ENCODE data around the gene USP49. TPM values are rescaled to one million over a fixed set of nuclear protein-coding genes. Genes with fewer than 3 reads are reported as not detected.
"Not testable (repeated sequence)": the region's sequence is repeated elsewhere in the genome, so short reads cannot be mapped to it uniquely, and the experiment has no call there.

The USP49 gene
- total RNA-seq = 1 to 10 TPM; 2.7 to 3.1 TPM
- long read RNA-seq, donor 1, partial matches to known transcripts = 0 of 1 reads
- long read RNA-seq, donor 1, other reads (novel, unspliced or antisense) = 1 of 1 reads
- long read RNA-seq, donor 2 = 0 reads

DNA sequence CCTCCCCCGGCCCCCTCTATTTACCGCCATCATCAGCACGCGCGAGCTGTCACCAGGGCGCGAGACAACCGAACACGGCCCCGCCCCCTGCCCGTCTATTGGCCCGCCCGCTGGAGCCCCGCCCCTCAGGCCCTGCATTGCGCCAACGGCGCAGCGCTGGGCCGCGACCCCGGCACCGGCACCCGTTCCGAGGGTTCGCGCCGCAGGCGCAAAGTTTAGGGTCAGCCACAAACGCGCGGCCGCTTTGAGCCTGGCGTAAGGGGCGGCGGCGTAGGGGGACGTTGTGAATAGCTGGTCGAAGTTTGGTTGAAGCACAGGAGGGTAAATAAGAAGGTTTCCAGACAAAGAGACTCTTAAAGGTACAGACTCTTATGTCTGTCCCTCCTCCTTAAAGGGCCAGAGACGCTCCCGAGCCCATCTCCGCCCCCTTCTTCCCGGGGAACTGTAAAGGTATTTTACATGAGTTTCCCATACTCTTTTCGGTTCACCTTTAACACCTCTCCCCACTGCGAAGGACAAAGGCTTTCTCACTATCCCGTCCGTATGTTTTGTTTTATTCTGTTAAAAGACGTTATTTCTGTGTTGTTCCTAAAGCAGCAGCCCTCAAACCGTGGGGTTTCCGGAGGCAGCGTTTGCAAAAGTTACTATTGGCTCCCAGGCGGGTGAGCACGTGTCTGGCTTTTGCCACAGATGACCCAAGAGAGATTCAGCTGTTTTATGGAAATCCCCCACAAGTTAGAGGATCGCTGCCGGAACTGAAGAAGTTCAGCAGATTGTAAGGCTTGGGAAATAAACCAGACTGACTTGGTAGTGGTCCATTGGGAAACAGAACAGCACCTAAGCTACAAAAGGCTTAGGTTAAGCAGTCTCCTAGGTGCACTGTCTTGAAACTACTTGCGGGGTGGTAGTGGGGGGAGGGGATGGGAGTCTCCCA lies at the start of gene USP49:
USP49 (minus strand) TSS at position 76 of the 934 bp plus-strand sequence. CDS start 88,392 bp downstream, outside the sequence.
- intact Hi-C loops (cut with DNase I) = loop anchor here in 1 of 2 donors (10.0 kb wide), 1 partner anchor 391 kb away; no protein-coding TSS in a partner anchor
- DNase-seq (ENCODE audit: low spot score) = peak; percentile 96

DNA sequence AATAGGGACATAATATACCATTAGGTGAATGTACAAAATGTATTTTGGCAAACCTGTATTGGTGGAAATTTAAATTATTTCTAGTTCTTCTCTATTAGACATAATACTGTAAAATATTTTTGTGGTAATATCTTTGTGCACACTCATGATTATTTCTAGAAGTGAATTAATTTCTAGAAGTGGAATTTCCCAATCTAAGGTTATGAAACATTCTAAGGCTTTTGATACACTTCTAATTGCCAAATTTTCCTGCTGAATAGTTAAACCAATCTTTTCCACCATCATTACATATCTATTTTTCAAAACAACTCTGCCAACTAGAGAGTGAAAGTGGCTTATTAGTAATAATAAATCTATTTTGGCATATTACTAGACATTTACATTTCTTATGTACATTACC lies 48.3 kb upstream of the USP49 start:
- intact Hi-C loops (cut with DNase I) = no loop called here
- DNase-seq (ENCODE audit: low spot score) = no peak

DNA sequence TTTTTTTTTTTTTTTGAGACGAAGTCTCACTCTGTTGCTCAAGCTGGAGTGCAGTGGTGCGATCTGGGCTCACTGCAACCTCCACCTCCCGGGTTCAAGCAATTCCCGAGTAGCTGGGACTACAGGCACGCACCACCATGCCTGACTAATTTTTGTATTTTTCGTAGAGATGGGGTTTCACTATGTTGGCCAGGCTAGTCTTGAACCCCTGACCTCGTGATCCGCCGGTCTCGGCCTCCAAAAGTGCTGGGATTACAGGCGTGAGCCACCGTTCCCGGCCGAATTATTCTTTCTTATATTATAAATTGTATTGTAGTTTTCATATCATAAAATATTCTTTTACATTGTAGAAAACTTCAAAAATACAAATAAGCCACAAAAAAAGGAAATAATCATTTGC lies 47.7 kb upstream of the USP49 start:
- DNase-seq (ENCODE audit: low spot score); intact Hi-C loops (cut with DNase I): not testable (repeated sequence)

DNA sequence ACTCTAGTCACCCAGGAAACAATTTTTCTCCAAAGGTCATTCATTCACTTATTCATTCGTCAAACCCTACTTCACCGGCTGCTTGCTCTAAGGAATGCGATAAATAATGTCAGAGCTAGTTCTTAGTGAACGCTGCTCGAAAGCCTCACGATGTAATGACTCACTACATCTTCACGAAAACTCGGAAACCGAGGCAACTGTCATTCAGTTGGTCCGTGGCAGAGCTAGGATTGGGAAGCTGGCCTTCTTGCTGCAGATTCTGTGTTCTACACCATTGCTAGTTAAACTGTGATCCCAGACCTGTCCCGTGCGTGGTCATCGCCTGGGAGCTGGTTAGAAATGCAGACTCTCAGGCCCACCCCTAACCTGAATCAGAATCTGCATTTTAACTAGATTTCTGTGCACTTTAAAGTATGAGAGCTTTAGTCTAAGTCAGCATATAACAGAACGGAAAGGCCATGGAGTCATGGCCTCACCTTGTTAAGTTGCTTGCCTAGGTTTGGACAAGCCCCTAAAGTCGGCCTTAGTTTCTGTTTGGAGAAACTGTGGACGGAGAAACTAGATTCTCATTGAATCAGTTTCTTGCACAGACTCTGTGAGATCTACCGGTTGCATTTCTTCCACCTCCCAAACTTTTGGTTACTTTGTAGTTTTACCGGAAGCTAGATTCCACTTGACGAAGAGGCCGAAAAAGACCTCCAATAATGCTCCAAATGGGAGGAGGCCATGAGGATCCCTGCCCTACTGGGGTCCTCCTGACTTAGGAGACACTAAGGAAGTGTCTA lies 47.1 kb upstream of the USP49 start:
- intact Hi-C loops (cut with DNase I) = no loop called here
- no peak for DNase-seq (ENCODE audit: low spot score)

DNA sequence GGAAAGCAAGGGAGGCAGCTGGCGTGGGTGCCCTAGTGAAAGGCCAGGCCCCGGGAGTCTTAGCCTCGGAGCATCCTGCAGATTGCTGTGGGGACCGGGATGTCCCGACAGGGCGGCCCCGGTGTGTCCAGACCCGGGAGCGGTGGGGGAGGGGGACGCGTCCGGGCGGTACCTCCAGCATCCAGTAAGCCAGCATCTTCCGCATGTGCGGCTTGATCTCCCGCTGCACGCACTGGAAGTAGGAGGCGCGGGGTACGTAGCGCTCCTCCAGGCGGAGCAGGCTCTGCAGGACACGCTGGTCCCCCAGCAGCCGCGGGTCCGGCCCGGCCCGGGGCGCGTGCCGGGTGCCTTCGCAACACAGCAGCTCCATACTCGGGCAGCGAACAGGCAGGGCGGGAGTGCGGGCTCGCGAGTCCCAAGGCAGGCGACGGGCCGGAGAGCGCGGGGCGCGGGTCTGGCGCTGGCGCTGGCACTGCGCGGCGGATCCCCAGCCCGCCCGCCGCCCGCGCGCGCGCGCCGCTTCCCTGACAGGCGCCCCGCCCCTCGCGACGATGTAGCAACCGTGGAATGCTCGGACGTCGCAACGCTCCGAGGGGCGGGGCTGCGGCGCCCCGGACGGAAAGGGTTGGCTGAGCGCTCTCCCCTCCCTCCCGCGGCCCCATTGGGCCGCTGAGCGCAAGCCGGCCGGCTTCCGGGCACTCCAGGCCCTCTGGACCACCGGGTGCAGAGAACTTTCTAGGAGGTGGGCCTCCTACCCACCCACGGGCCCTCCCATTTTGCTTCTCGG lies 46.3 kb upstream of the USP49 start, which contains the start of gene CCND3:
CCND3 (minus strand) TSS at position 529 of the 787 bp plus-strand sequence; CDS start at position 370, 159 bp downstream.
- DNase-seq (ENCODE audit: low spot score) = peak; percentile 98
- intact Hi-C loops (cut with DNase I) = no loop called here

DNA sequence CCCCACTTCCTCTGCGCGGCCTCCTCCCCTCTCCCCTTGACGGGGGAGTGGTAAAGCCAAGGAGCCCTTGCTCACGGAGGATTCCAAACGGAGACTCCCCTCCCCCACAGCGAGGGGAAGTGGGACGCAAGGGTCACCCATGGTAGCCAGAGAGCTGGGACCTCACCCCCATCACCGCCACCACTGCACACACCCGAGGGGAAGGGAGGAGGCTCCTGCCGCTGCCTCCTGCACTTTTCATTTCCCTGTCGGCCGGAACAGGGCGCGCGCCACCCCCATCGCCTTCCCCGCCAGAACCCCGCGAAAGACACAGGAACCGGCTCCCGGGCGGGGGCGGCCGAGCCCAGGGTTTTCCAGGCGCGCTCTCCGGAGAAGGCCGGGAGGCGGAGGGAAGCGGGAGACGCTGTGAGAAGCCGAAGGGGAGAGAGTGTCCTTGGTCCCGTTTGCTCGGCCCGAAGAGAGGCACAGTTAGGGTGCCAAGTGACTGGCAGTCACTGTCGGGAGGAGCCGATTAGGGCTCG lies 45.6 kb upstream of the USP49 start:
- intact Hi-C loops (cut with DNase I) = no loop called here

DNA sequence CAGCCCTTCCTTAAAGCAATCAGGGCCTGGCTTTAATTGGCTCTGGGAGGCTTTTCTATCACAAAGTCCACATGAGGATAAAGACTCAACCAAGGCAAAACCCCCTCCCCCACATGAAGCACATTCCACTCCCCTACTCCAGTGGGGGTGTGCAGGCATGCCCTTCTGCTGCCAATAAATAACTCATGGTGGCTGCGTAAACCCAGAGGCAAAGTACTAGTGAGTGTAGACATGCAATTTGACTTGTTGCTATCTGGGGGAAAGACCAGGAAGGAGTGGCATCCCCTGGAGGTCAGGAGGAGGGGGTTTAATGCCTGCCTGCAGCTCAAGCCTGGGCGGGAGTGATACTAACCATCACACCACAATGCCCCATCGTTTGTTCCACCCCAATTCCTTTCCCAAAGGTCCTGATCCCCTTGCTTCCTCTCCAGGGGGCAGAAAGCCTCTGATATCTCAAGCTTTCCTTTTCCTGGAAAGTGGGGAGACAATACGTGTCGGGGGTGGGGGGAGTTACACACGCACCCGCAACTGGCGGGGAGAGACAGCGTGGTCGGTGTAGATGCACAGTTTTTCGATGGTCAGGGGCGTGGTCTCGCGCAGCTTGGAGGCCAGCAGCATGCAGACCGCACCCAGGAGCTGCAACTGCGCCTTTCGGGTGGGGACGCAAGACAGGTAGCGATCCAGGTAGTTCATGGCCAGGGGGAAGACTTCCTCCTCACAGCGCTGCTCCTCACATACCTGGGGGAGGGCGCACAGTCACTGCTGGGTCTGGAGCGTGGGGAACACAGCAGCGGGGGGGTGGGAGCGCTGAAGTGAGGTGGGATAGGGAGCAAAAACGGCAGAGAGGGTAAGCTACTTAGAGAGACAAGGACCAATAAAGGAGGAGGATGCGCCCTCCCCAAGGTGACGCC lies 44.9 kb upstream of the USP49 start:
- intact Hi-C loops (cut with DNase I) = loop anchor here in 1 of 2 donors (10.0 kb wide), 2 partner anchors 105 to 155 kb away; partner anchors contain the start of genes PRICKLE4 and TOMM6
- peak; percentile 81 for DNase-seq (ENCODE audit: low spot score)

More for the DNA sequence above, 45.6 kb upstream of the USP49 start:
- peak; percentile 88 for DNase-seq (ENCODE audit: low spot score)

DNA sequence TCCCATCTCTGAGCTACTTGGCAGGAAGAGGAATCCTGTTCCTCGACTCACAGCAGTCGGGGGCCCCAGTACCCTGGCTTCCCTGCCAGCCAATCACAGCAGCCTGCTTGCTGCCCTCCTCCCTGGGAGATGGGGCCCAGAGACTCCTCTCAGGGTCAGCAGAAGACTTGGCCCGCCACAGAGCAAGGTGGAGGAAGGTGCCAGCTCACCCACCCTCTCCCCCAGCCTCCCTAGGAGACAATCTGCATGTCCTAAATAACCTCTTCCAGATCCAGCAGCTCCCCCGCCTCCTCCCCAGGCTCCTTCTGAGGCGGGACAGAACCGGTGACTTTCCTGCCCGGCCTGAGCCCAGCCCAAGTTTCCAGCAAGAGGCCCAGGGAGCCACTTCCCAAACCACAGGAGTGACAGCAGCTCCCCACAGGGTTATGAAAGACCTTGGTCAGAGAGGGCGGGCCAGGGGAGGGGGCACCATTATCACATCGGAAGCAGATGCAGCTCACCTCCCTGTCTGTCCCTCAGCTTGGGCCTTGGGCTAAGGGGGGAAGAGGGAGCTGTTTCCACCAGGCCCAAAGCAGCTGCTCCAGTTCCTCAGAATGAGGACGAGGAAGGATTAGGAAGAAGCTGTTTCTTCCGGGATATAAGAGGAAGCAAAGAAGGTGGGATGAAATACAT lies 44.1 kb upstream of the USP49 start:
- intact Hi-C loops (cut with DNase I) = loop anchor here in 1 of 2 donors (10.0 kb wide), 2 partner anchors 105 to 155 kb away; partner anchors contain the start of genes PRICKLE4 and TOMM6
- DNase-seq (ENCODE audit: low spot score) = peak; percentile 82

DNA sequence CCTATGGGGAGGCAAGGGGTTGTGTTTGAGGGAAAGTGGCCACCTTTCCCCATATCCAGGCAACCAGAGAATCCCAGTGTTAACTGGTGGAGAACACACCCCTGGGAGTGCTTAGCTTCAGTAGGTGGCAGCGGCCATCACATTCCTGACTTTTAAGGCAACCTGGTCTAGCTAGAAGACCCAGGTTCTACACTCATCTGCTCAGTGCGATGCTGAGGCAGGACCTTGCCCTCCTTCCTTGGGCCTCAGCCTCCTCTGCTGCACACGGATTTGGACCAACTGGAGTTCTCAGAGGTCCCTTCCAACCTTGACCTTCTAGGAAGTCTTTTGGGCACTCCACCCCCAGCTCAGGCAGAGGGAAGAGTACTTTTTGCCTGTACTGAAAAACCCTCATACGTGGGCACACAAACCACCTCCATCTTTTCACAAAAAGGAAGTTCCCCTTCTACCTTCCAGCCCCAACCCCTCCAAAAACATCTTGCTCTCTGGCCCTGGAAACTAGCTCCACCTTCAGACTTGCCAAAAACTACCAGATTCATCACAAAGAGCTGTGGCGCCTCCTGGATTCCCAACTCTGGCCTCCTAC lies 43.5 kb upstream of the USP49 start:
- intact Hi-C loops (cut with DNase I) = loop anchor here in 1 of 2 donors (10.0 kb wide), 2 partner anchors 106 to 154 kb away; partner anchors contain the start of genes PRICKLE4 and TOMM6
- DNase-seq (ENCODE audit: low spot score) = no peak

DNA sequence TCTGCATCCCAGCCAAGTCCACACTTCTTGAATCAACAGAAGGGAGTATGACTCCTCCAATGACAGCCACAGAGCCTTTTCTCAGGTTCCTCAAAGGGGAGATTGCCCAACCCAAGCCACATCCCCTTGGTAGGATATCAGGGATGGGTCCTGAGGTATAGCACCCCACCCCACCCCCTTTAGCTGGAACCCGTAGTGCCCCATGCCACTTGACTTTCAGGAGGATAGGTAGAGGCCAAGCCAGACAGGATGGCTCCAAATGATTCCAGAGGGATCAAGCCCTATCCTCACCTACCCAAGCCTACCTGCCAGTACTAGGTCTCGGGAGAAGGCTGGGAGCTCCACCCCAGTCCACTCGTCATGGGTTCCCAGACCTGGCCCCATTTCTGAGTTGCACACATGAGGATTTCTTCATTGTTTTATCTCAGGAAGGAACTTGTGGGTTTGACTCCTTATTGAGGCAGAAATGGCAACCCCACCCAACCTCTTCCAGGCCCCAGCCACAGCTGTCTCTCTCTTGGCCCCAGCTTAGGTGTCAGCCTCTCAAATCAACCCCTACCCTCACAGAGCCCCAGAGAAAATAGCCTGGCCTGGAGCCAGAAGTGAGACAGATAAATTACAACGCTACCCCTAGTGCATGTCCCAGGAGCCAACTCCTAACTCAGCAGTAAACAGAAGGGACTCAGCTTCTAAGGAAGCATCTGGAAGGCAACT lies 42.8 kb upstream of the USP49 start:
- intact Hi-C loops (cut with DNase I) = loop anchor here in 1 of 2 donors (10.0 kb wide), 2 partner anchors 107 to 153 kb away; partner anchors contain the start of genes PRICKLE4 and TOMM6
- no peak for DNase-seq (ENCODE audit: low spot score)

DNA sequence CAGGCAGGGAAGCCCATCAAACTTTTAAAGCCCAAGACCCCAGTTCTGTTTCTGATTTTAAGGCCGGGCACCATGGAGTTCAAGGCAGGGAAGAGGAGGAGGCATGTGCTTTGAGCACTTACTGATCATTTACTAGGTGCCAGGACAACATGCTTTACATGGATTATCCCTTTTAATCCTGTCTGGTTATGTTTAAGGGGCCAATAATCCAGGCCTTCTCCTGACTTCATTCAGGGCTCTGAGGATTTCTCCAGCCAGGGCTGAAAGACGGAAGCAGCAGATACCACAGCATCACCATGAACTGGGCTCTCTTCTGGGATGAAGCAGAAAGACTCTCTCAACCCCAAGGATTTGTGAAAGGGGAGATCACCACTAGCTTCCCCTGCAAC lies 42.3 kb upstream of the USP49 start:
- DNase-seq (ENCODE audit: low spot score) = no peak
- intact Hi-C loops (cut with DNase I) = loop anchor here in 1 of 2 donors (10.0 kb wide), 2 partner anchors 107 to 153 kb away; partner anchors contain the start of genes PRICKLE4 and TOMM6

DNA sequence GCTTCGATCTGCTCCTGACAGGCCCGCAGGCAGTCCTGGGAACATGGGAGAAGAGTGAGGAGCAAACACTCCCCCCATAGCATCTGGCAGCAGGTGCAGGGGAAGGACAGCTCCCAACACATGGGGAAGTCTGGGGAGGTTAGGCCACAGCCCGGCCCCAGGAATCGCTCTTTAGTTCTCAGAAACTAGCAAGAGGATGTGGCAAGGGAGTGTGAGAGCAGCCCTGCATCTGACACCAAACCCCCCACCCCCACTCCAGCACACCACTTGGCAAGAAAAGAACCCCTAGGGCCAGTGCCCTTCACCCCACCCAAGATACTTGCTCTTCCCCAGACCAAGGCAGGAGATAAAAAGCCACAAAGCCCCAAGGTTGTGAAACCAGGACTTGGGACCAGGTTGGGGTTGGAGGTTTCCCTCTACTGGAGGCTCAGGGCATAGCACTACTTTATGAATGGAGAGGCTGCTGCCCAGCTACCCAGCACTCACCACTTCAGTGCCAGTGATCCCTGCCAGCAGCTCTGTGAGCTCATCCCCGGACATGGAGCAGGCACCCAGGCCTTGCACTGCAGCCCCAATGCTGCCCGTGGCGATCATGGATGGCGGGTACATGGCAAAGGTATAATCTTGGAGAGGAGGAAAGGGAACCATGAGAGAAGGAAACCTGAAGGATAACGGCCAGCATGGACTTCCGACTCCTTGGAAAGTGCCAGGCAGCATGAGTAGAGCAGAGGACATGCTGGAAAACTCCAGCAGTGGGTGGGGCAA lies 41.1 kb upstream of the USP49 start:
- DNase-seq (ENCODE audit: low spot score) = peak; percentile 85
- intact Hi-C loops (cut with DNase I) = loop anchor here in 1 of 2 donors (10.0 kb wide), 2 partner anchors 109 to 151 kb away; partner anchors contain the start of genes PRICKLE4 and TOMM6

DNA sequence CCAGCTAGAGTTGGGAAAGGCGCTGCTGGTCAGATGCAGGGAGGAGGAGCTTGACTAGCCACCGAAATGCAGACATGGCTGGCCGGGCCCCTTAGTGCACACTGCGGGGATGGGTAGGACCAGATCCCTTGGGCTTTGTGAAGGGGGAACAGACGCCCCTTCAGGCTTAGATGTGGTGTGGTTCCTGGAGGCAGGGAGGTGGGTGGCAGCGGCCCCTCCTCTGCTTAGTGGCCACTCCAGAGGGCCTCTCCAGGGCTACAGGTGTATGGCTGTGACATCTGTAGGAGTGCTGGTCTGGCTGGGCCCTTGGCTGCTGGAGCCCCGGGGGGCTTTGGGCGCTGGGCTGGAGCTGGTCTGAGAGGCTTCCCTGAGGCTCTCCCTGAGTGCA lies 40.5 kb upstream of the USP49 start:
- intact Hi-C loops (cut with DNase I) = loop anchor here in 1 of 2 donors (10.0 kb wide), 2 partner anchors 109 to 151 kb away; partner anchors contain the start of genes PRICKLE4 and TOMM6
- DNase-seq (ENCODE audit: low spot score) = no peak

DNA sequence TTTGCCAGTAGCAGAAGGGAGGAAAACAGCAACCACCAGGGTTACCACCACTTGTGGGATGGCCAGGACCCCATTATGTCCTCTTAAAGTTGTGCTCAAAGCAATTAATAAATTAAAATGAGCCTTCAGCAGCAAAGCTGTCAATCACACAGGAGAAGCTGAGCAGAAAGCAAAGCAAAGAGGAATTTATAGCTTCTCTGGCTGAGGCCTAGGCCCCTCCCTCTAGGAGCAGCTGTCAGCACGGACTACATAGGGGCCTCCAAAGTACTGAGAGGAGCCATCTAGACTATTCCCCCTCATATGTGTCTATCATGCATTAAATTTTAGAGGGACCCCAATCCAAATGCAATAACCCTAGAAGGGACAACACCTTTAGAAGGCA lies 40.0 kb upstream of the USP49 start:
- no peak for DNase-seq (ENCODE audit: low spot score)
- intact Hi-C loops (cut with DNase I) = loop anchor here in 1 of 2 donors (10.0 kb wide), 2 partner anchors 110 to 150 kb away; partner anchors contain the start of genes PRICKLE4 and TOMM6

Measured in posterior vena cava (tissue), 2 donors.